GM21515 (cell line): ENCODE data around the gene TBC1D16.

Source experiments
- ATAC-seq: cut with Tn5 transposase; IDR thresholded peaks from one replicate; pipeline ENCODE4 v1.9.1; 2021; ENCODE audit not compliant: unreplicated experiment

Gene TBC1D16

DNA sequence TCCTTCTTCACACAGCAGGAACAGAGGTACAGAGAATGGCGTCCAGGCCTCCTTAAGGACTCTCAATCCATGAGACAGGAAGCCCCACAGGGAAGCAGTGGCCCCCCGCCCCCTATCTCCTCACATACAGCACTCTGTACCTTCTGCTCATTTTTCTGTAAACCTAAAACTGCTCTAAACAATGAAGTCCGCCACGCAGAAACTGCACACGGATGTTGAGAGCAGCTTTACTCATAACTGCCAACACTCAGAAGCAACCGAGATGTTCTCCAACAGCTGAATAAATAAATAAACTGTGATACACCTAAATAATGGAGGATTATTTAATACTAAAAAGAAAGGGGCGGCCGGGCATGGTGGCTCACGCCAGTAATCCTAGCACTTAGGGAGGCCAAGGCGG lies 9.9 kb downstream of the TBC1D16 start:
- no peak for ATAC-seq

GRCh38 chr17:80025140-80025539 lies 10.5 kb downstream of the TBC1D16 start:
- ATAC-seq = no peak

GRCh38 chr17:80024206-80024972 lies 11.3 kb downstream of the TBC1D16 start:
- ATAC-seq = no peak

- no peak for ATAC-seq
Observed at GRCh38 chr17:80023481-80024205, 12.0 kb downstream of the TBC1D16 start.

DNA sequence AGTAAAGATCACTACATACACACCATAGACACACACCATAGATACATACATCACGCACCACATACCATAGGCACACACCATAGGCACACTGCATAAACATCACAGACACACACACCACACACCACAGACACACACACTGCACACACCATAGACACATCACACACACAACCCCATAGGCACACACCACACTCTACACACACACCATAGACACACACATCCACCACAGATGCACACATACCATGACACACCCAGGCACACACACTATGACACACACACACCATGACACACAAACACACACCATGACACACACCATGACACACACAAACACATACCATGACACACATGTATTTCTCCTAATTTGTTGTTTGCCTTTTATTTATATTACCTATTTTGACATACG lies 14.1 kb downstream of the TBC1D16 start:
- ATAC-seq = no peak

GRCh38 chr17:80018917-80019651 lies 16.6 kb downstream of the TBC1D16 start:
- no peak for ATAC-seq

- ATAC-seq = no peak
Observed at GRCh38 chr17:80017226-80018010, 18.3 kb downstream of the TBC1D16 start.

DNA sequence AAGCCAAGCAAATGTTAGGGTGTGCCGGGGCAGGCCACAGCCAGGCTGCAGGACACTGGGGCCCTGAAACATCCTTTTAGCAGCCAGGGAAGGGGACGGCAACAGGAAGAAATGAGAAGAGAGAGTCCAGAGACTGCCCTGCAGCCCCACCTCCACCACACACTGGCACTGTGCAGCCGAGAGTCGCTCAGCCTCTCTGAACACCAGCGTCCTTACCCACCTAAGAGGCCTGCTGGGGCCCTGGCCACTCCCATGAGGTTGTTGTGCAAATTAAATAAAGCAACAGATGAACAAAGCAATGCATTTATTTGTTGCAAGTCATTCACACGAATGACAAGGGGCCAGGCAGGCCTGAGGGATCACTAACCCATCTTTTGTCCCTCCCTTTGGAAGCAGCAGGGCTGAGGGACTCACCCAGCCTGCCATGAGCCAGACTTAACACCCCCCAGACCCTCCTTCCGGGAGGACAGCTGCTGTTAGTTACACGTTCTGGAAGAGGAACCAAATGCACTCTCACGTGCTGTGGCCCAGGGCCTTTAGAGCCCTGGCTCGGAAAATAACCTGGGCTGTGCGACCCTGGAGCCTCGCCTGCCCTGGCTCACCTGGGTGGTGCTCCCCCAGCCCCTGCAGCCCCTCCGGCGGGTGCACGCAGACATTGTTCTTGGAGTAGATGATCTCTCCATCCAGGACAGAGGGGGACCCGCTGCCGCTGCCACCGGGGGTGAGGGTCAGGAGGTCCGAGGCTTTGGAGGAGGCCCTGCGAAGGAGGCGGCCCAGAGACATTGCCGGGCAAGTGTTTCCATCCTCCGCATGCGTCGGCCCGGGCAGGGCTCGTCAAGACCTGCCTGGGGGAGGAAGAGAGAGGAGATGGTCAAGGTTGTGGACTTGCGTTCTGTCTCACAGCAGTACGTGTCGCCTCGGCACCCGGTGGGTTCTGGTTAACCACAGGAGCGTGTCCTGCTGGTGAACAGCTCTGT lies 22.6 kb downstream of the TBC1D16 start:
- no peak for ATAC-seq

DNA sequence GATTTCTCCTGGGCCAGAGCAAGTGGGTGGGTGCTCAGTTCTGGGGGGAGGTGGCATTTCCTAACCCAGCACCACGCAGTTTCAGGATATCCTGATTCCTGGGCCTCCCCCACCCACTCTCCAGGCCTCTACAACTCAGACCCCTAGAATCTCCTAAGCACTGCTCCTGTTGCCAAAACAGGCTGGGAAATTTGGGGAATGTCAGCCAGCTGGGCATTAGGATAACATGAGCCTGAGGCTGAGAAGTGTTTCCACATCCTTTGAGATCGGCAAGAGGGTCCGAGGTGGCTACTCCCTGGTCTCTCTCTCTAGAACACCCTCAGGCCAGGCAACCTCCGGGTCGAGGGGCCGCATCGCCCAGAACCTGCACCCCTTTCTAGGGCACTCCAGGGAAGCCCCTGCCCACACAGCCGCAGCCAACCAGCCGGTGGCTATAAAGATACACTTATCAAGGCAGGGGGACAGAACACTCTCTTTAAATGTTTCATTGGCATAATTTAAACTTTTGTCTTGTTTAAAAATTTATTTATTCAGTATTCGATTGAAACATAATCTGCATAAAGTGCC lies 23.6 kb downstream of the TBC1D16 start:
- ATAC-seq = no peak

DNA sequence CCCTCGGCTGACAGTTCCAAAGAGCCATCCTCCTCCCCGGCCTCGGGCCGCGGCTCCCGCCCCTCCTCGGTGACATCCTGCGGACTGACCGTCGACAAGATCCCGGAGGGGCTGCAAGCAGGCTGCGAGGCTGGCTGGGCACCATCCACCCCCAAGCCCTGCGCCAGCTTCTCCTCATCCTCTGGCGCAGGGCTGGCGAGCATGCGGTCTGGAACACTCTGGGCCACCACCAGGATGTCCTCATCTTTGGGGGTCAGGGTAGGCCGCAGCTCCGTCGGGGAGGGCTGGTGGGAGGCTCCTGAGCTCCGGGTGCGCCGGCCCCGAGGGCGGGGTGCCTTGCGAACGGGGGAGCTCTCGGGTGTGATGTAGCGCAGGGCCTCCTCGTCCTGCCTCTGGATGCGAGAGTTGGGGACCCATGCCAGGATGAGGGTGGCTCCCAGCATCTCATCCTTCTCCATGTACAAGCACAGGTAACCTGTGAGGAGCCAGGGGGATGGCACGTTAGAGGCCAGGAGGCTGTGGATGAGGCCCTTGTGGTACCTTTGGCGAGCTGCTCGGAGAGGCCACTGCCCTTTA lies 25.3 kb downstream of the TBC1D16 start:
- ATAC-seq = no peak

- no peak for ATAC-seq
Observed at GRCh38 chr17:80009391-80010282, 26.0 kb downstream of the TBC1D16 start.

DNA sequence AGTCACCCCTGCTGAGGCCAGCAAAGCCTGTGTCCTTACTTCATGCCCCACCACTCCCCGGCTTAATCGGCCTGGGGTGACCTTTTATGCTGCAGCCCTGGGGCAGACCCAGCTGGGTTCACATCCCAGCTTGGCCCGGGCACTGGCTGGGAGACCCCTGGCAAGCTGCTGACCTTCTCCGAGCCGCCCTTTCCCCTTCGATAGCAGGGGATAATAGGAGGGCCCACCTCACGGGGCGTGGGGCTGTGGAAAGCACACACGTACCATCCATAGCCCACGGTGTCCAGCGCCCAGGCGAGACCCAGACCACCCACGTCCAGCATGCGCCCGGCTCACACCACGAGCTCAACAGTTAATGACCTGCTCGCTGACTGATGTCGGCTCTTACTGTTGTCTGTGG lies 26.8 kb downstream of the TBC1D16 start:
- ATAC-seq = no peak

DNA sequence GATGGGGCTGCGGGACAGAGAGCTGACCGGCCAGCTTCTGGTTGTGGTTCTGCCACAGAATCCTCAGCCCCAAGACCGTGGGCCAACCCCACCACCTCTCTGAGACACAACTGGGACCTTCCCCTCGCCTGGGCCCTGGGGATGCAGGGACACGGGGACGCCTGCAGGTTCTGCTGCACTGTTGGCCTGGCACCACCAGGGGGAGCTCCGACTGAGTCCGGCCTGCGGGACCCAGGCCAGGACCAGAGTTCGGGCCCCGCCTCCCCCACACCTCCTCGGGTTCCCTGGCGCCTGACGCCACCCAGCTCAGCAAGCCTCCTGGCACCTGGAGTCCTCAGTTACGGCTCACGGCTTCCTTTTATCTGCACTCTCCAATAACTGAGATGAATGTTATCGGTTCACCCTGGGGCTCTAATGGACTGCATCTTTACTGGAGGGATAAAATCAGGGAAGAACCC lies 27.3 kb downstream of the TBC1D16 start:
- no peak for ATAC-seq

DNA sequence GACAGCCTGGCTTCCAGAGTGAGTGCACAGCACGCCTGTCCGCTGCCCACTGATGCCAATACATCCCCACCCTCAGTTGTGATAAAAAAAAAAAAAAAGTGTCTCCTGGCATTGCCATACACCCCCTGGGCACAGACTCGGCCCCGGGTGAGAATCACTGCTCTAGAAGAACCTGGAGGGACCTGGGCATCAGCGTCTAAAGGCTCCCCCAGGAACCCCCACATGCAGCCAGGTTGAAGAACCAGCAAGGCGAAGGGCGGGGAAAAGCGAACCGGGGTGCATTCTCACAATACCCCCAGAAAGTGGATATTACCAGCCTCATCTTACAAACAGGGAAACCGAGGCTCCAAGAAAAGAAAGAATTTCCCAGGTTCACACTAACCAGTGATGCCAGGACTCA lies 27.7 kb downstream of the TBC1D16 start:
- ATAC-seq = no peak

- no peak for ATAC-seq
Observed at GRCh38 chr17:80006811-80007752, 28.6 kb downstream of the TBC1D16 start.

DNA sequence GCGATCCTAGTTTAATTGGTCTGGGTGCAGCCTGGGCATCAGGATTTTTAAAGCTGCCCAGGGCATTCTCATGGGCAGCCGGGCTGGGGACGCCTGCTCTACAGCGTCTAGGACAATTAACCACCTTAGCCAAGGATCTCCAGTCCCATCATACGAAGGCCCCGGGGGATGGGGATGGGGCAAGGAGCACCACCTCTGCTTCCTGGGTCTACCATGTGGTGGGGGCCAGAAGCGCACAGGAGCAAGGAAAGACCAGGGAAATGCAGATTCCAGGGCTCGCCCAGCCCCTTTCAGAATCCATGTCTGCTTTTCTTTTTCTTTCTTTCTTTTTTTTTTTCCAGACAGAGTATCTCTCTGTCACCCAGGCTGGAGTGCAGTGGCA lies 29.3 kb downstream of the TBC1D16 start:
- ATAC-seq = no peak
